B cell (primary cell): ENCODE results near the gene RANBP10.

Source experiments
- CTCF ChIP-seq: fragments of 200-600 bp; IDR thresholded peaks from one replicate; pipeline ENCODE4 v1.8.0; 2022; ENCODE audit warnings: antibody characterized with exemption, mild to moderate bottlenecking
- EZH2 ChIP-seq: IDR thresholded peaks from 2 replicates; pipeline ENCODE4 v1.6.1; 2012; ENCODE audit warnings: borderline replicate concordance, low read depth, mild to moderate bottlenecking, moderate library complexity, low read length; ENCODE audit not compliant: insufficient read depth, poor library complexity, severe bottlenecking

- TF ChIP-seq CTCF (no peak), EZH2 (no peak)
These were observed 35.9 kb downstream of the RANBP10 start for GRCh38 chr16:67770346-67770991.
